HG03066 (cell line): ENCODE measurements around the gene TAC4.

Experiments used
- ATAC-seq: cut with Tn5 transposase; IDR thresholded peaks from one replicate; pipeline ENCODE4 v1.9.1; 2021; ENCODE audit warnings: low read depth; ENCODE audit not compliant: unreplicated experiment

The TAC4 gene

GRCh38 chr17:49873926-49874325, 26.1 kb upstream of the TAC4 start:
- ATAC-seq: no peak

GRCh38 chr17:49873466-49873865, 25.6 kb upstream of the TAC4 start:
- ATAC-seq: no peak

GRCh38 chr17:49872754-49873377, 25.0 kb upstream of the TAC4 start:
- ATAC-seq: no peak

- ATAC-seq: no peak
Measured at GRCh38 chr17:49871211-49871610, 23.3 kb upstream of the TAC4 start.

GRCh38 chr17:49870298-49870697, 22.4 kb upstream of the TAC4 start:
- no peak for ATAC-seq

- no peak for ATAC-seq
Measured at GRCh38 chr17:49869038-49869374, 21.1 kb upstream of the TAC4 start.

GRCh38 chr17:49866882-49867413, 19.1 kb upstream of the TAC4 start:
- no peak for ATAC-seq

GRCh38 chr17:49866019-49866380, 18.1 kb upstream of the TAC4 start:
- no peak for ATAC-seq

GRCh38 chr17:49862781-49863331, 15.0 kb upstream of the TAC4 start:
- ATAC-seq: no peak

- ATAC-seq: no peak
Measured at GRCh38 chr17:49861150-49861884, 13.4 kb upstream of the TAC4 start.

GRCh38 chr17:49859991-49860953, 12.4 kb upstream of the TAC4 start:
- no peak for ATAC-seq

- no peak for ATAC-seq
Measured at GRCh38 chr17:49858796-49859195, 10.9 kb upstream of the TAC4 start.

- no peak for ATAC-seq
Measured at GRCh38 chr17:49854126-49854525, 6.3 kb upstream of the TAC4 start.

- ATAC-seq: no peak
Measured at GRCh38 chr17:49853470-49854015, 5.7 kb upstream of the TAC4 start.

- ATAC-seq: no peak
Measured at GRCh38 chr17:49851387-49852291, 3.8 kb upstream of the TAC4 start.

- no peak for ATAC-seq
Measured at GRCh38 chr17:49850772-49851386, 3.0 kb upstream of the TAC4 start.

- no peak for ATAC-seq
Measured at GRCh38 chr17:49850218-49850610, 2.3 kb upstream of the TAC4 start.

GRCh38 chr17:49848739-49849138, 870 bp upstream of the TAC4 start:
- ATAC-seq: no peak
